NCI-H2196 treated with DMSO at 0.1 percent for 48 hours (cell line): ENCODE measurements around the gene TLE3.

Experiments used
- DNase-seq: peaks from one replicate; lab custom pipeline; 2025; ENCODE audit not compliant: unreplicated experiment; lab: John Stamatoyannopoulos, UW

The TLE3 gene

DNA sequence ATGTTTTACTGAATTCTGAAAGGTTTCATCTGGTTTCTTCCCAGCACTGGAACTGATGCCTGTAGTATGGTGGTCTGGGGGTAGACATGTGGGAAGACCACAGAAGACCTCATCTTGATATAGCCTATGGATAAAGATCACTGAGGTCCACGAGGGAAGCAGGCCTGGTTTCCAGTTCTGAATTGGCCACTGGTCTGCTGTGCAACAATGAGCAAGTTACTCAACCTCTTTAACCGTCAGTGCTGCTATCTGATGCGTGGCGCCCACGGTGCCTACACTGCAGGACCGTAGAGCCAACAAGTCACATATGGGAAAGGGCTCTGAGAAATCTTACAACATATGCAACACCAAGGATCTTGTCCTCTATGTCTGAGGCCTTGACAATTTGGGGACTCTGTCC, 13.3 kb downstream of the TLE3 start:
- DNase-seq: no peak

DNA sequence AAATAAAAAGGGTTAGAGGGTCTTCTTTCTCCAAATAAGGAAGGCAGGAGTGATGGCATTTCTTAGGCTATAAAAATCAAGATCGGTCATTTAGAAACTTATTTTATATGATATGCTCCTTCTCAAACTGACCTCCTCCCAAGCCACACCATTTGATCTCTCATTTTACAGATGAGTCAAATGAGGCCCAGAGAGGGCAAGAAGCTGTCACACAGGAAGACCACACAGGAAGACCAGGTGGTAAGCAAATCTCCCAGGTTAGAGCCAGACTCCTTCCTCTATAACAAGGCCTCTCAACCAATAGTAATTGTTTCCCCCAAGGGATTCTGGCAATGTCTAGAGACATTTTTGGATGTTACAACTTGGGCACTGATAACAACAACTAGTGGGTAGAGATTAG, 13.8 kb downstream of the TLE3 start:
- no peak for DNase-seq

DNA sequence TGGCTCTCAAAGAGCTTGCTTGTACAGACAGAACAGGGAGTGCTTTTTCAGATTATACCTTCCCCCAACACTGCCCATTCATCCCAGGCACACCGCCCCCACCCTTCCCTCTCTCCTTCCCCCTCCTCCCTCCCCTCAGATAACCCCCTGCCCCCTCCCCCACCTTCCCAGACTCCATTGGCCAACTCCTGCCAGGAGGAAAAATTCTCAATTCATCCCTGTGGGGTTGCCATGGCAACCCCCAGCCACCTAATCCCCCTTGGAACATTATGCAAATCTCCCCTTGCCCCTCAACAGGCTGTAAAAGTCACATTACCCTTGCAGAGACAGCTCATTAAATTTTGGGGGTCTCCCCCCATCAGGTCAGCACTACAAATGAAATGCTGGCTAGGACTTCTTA, 14.3 kb downstream of the TLE3 start:
- DNase-seq: no peak

DNA sequence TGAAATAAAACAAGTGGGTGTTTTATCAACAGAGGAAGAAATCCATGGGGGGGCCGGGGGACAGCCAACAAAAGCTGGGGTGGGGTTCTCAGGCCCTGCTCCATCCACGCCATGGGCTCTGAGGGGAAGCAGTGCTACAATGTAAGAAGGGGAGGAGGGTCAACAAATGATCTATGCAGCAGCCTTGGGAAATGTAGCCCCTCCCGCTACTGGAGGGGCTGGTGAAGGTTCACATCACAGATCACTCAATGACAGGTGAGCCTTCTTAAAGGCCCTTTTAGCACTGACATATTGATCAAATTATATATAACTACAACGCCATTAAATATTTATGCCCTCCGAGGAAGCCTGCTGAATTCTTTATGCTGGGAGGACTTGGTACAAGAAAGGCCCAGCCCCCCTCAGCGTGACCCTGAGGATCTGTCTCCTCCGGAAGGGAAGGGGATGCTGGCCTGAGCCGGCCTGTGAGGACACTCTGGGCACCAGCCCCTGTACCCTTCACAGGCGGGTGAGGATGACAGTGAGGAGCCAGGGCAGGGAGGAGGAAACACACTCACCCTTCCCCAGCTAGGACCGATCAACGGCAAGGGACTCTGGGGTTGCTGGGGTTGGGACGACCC, 15.3 kb downstream of the TLE3 start:
- DNase-seq: no peak

DNA sequence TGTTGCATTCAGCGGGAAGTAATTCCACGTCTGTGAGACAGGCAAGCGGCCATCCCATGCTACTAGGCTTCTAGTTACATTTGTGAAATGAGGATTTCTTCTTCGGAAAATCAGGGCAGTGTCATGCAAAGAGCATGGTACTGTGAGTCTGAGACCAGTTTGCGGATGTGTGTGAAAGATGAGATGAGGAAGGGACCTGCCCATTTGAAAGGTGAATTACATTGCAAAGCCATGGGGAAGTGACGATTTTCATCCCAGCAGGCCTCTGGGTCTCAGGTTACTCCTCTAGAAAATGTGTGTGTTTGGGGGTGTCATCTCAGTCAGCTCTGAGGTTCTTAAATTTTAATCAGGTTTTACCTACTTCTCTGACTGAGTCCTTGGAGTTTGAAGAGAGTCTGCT, 16.1 kb downstream of the TLE3 start:
- DNase-seq: no peak

DNA sequence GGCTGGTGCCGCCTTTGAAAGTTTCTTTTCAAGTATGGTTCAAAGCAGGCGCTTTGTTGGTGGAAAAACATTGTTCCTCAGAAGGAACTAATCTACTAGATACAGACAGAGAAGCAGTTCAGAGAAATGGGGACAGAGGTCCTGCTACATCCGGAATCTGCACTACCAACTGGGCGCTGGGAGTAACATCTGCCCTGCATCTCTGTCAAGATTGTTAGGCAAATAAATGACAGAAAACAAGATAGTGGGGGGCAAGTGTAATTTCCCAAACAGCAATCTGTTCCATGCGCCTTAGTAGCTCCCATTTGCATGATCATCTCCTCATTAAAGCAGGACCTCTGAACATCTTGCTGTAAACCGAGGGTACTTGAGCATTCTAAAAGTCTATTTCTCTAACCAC, 17.4 kb downstream of the TLE3 start:
- no peak for DNase-seq

DNA sequence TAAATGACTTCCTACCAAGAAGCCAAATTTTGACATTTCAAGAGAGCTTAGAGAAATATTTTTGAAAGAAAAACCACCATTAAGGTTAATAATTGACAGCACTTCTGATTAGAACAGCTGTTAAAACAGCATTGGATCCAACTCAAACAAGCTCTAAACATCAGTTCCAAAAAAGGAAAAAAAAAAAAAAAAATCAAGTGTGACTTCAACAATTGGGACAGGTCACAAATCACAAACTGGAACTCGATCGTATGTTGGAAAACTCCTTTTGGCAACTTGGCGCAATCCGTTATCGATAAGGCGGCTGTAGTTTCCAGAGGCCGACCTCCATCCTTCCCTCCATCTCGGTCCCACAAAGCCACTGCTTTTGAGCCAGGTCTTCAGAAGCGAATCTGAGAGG, 17.8 kb downstream of the TLE3 start:
- no peak for DNase-seq

DNA sequence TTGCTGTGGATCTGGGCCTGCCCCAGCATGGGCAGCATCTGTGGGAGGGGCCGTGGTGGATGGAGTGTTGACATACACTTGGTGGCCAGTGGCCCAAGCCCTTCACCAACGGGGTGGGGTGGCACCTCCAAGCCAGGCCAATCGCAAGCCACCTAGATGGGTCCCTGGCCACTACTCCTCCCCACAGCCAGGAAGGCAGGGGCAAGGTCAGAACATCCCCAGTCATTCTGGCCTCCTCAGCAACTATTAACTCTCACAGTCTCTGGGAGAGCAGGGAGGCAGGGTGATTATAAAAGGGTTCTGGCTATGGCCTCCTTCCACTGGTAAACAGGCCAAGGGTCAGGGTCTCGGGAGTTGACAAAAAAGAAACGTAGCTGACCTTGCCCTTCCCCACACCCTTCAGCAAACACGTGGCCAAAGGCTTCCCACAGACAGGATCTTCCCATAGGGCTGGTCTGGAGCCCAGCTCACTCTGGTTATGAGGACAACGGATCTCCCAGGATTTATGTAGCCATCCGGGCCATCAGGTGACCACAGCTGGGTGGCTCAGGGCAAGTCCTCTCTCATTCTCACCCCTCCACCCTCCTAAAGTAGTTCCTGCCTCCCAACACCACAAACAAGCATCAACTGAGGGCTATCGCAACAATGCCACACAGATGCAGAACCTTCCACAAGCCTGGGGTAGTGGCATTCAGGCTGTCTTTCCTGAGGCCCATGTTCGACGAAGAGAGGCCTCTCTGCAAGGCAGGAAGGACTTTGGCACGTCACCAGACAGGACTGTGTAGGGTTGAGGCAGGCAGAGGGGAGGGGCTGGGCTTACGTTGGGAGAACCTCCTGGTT, 18.9 kb downstream of the TLE3 start:
- no peak for DNase-seq

DNA sequence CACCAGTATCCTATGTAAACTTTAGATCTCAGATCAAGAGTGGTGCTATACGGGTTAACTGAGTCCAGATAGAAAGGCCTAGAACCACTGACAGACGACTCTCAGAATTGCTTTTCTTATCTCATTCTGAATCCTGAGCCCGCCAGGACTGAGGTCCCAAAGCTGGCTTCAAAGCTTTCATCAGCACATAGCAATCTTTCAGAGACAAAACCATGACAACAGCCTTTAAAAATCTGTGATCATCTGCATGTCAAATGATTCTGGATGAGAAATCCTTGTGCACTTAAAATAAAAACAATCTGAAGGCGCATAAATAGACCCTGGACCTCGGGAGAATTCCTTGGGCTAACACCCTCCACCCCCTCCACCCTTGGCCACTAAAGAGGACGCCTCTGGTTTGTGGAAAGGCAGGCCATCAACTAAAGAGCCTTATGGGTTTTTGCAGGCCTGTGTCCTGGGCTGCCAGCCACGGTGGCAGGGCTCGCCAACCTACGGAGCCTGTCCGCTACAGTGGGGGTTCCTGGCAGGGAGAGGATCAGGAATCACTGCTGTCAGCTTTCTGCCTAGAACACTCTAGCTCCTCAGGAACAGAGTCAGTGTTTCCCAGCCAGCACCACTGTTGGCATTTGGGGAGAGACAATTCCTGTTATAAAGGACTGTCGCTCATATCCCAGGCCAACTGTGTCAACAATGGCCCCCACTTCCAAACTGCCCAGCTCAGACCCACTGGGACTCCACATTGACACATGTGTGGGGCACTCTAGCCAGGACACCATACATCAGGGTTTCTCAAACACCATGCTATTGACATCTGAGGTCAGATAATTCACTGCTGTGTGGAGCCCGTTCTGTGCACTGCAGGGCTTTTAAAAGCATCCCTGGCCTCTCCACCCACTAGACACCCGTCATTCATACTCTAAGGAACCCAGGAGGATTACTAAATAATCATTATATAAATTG, 20.2 kb downstream of the TLE3 start:
- no peak for DNase-seq

DNA sequence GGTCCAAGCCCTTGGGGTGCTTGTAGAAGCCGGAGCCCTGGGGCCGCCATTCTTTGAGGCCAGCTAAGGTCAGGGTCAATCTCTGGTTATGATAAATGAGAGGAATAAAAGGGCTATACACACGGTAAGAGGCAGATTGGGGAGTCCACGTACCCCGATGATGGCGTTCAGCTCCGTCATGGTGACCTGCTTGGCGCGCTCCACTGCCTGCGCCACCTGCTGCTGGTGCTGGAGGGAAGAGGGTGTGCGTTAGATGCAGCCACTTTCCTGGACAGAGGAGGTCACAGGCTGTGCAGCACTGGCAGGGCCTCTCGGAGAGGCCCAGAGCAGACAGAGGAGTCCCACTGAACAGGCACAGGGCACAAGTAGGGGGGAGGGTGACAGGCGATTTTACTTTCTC, 23.3 kb downstream of the TLE3 start:
- DNase-seq: no peak

DNA sequence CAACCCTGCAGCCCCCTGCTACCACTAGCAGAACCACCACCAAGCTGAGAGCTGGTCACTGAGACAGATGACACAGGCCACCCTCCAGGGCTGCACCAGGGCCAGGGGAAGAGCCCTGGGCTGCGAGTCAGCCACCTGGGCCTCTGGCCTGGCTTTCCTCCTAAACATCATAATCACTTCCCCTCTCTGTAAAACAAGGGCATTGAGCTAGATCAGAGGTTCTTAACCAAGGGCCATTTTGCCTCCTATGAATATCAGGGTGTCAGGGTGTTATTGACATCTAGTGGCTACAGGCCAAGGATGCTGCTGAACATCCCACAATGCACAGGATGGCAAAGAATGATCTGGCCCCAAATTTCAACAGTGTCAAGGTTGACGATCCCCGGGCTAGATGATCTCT, 25.2 kb downstream of the TLE3 start:
- no peak for DNase-seq

DNA sequence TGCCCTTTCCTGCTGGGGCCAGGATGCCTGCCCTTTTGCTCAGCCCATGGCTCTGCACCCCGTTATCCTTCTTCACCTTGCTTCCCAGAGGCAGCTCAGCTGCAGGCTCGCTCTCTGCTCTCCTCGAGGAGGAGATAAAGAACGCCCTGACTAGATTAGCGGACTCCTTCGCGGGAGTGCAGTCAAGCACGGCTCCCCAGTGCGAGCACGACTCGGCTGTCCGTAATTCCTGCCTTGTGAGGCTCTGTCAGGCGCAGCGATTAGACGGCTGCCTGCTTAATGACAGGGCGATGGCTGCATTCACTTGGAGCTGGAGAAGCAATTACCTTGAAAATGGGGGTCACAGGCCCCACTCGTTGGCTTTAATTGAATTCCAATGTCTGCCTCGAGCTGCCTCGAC, 25.9 kb downstream of the TLE3 start:
- DNase-seq: no peak

DNA sequence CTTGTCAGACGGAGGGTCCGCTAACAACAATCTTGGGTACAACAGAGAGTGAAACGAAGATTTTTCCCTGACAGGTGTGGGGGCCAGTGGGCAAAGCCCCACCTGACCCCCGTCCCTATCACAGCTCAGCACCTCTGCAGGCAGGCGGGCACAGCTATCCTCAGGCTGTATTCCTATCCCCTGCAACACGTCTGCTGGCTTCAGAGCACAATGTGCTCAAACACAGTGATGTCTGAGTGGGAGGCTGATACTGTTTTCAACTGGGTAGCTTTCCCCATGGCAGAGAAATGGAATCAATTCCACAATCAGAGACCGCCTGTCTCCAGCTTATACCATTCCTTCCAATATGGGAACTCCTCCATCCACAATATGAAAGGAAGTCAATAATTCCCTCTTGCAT, 28.0 kb downstream of the TLE3 start:
- no peak for DNase-seq

DNA sequence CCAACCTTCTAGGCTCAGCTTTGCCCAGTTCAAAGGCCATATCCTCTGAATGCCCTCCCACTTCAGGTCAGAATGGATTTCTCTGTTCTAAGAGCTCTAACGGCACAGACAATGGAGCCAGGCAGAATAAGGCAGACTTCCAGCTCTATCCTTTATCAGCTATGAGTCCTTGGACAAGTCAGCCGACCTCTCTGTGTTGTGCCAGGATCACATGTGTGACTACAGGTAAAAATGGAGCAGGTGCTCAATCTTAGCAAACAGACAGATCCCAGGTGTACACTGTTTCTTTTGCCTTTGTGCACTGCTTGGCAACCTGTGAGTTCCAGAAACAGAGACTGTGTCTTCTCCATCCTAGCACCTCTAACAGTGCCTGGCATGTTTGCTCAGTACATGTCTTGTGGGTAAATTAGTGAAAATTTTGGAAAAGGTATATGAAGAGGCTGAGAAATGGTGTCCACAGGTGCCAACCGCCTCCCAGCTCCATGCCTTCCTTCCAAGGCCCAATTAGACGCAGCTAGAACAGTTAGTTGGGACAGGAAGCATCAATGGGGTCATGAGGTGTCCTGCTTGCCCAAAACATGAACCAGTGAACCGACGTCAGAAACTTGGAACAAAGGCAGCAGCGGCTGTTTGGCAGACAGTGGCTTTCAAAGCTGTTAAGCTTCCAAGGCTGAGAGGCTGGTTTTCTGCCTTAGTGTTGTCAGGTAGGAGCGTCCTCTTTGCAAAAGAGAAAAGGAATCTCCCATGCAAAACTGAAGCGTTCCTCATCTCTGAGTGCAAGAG, 28.7 kb downstream of the TLE3 start:
- DNase-seq: no peak

DNA sequence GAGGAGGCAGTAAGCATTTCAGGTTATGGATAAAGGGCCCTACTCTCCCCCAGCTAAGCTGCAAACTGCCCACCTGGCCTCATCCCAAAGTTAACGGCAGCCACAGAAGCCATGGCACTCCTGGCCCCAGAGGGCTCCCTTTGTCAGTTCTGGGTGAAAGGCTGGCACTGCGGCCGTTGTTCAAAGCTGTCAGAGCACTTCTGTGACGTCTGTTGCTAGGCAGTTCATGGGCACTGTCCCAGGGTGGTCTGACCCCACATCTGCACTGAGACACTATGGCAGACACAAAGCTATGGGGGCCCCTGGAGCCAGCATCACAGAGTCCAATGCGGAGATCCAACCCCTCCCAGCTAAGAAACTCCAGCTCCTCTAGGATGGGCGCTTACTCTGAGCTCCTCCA, 30.0 kb downstream of the TLE3 start:
- DNase-seq: no peak

DNA sequence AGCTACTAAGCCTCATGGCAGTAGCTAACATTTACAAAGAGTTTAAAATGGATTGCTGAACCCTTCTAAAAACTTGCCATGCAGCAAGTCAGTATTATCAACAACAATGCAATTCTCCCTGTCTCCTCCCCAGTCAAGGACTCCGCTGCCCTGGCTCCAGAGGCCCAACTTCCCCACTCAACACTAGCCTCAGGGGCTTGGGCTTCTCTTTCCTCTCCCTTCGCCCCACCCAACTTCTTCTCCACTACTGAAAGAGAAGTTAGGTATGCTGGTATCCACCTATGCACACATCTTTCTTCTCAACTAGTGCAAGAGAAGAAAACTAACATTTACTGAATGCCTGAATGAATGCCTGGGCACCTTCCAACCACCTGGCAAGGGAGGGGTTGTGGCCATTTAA, 30.7 kb downstream of the TLE3 start:
- DNase-seq: no peak

DNA sequence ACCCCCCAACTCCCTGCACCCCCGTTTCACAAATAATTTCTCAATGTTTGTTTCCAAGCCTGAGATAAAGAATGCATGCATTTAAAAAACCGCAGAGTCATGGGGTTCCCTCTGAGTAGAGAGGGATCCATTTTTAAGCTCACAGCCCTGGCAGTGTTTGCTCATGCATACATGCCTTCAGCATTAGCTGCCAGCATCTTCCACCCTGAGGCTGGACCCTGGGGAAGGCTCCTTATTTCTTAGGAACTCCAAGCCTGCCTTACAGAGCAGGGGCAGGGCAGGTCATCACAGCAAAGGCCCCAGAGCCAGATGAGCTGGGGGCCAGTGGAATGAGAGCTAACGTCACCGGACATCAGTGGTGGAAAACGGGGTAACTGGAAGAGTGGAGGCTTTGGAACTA, 31.3 kb downstream of the TLE3 start:
- no peak for DNase-seq

DNA sequence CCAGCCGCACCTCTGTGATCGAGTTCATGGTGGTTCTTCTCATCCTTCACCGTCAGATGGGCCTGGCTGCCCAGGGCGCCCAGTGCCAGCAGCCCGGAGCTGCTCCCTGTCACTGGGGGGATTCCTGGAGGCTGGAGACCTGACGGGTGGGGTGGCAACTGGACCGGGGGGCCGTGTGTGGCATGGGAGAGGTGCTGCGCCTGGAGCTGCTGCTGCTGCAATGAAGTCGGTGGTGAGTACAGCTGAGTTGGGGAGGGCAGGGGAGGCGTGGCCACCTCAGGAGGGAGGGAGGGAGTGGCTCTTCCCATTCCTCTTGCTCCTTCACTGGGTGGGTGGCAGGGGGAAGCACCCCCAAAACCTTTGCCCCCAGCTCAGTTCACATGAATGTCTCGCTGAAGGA, 31.7 kb downstream of the TLE3 start:
- DNase-seq: no peak

DNA sequence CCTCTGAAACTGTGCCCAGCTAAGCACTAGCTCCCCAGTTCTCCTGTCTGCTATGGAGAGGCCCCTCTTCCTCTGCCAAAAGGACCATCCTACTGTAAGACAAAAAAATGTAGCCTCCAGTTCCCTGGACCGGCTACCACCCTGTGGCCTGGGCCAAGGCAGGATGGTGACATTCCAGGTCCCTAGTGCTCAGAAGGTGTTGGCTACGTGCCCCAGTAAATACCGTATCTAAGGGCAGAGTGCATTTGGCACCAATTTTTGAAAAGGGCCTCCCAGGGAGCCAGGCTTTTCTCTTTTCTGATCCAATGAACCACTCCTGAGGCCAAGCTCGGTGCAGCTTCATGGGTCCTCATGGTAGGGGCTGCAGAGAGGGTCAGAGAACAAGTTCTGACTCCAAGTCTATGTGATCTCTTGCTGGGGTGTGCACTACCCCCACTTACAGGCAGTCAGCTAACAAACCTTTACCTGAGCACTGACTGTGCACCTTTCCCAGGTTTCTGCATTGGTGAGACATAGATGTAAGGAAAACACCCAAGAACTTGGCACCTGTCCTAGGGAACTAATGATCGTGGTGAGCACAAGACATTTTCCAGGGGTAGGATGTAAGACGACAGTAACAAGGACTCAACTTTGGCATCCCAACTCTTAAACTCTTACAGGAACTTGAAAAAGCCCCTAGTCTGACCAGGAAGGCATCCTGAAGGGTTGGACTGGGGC, 32.6 kb downstream of the TLE3 start:
- DNase-seq: no peak

DNA sequence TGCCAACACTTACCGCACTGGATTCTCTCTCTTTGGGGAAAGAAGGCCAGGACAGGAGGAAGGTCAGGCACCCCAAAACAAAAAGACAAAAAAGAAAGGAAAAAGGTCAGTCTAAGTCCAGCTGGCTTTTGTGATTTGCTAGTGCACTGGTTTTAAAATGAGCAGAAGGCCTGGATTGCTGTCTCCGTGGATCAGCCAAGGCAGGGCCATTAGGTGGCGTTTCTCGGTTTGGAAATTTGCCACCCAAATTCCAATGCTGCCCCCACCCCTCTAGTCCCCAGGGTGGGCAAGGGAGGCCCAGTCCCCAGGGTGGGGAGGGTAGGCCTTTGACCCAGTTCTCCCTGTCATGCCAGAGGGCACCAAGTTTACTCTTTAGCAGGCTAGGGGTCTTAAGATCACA, 33.3 kb downstream of the TLE3 start:
- DNase-seq: no peak
